SU-DHL-6 (cell line): Measurements from ENCODE around the gene DAAM1.

Experiments used
- H2AFZ ChIP-seq: fragments of 200-600 bp; sonication (generic); 2 replicates; pipeline ENCODE4 v1.6.1; 2014; ENCODE audit warnings: low read depth, mild to moderate bottlenecking, moderate library complexity, mixed read lengths, antibody characterized with exemption, low read length; ENCODE audit not compliant: severe bottlenecking
- H3F3A ChIP-seq: fragments of 200-600 bp; shearing (Covaris generic); 2 replicates; pipeline ENCODE4 v1.6.0; 2016; ENCODE audit warnings: antibody characterized with exemption, mild to moderate bottlenecking; ENCODE audit not compliant: insufficient read depth
- H3K27ac ChIP-seq: fragments of 200-600 bp; sonication (generic); 2 replicates; pipeline ENCODE4 v1.5.1; 2016; ENCODE audit warnings: low read depth, mild to moderate bottlenecking, low read length, moderate library complexity, mixed read lengths
- H3K27me3 ChIP-seq: fragments of 200-600 bp; sonication (generic), shearing (Covaris generic); 2 replicates; pipeline ENCODE4 v1.6.0; 2014; ENCODE audit warnings: mild to moderate bottlenecking, low read length
- H3K36me3 ChIP-seq: fragments of 200-600 bp; sonication (generic); 2 replicates; pipeline ENCODE4 v1.6.1; 2014; ENCODE audit warnings: mild to moderate bottlenecking, low read length, mixed read lengths
- H3K4me2 ChIP-seq: fragments of 300-600, 200-600 bp; shearing (Covaris generic), sonication (generic); 2 replicates; pipeline ENCODE4 v1.6.0; 2014; ENCODE audit warnings: low read length, low read depth, mild to moderate bottlenecking; ENCODE audit not compliant: poor library complexity, severe bottlenecking
- H3K4me3 ChIP-seq: fragments of 200-600 bp; sonication (generic); 2 replicates; pipeline ENCODE4 v1.5.1; 2014; ENCODE audit warnings: antibody characterized with exemption, low read length, mild to moderate bottlenecking, mixed read lengths; ENCODE audit not compliant: insufficient read depth, poor library complexity, severe bottlenecking
- H3K79me2 ChIP-seq: fragments of 200-600 bp; sonication (generic); 2 replicates; pipeline ENCODE4 v1.6.1; 2014; ENCODE audit warnings: mild to moderate bottlenecking, low read length, moderate library complexity; ENCODE audit not compliant: insufficient read depth
- H3K9ac ChIP-seq: fragments of 200-600 bp; sonication (generic); 2 replicates; pipeline ENCODE4 v1.7.0; 2014; ENCODE audit warnings: mild to moderate bottlenecking, low read length
- H3K9me2 ChIP-seq: fragments of 200-600 bp; sonication (generic); replicated peaks from 2 replicates; pipeline ENCODE4 v1.6.1; 2014; ENCODE audit warnings: low read length; ENCODE audit not compliant: insufficient read depth
- H3K9me3 ChIP-seq: fragments of 200-600 bp; sonication (generic); 2 replicates; pipeline ENCODE4 v1.6.1; 2014; ENCODE audit warnings: low read length, mixed read lengths; ENCODE audit not compliant: insufficient read depth
- H4K20me1 ChIP-seq: fragments of 200-600 bp; sonication (generic); 2 replicates; pipeline ENCODE4 v1.6.1; 2014; ENCODE audit warnings: low read depth, mild to moderate bottlenecking, antibody characterized with exemption, low read length, moderate library complexity, mixed read lengths
- EZH2phosphoT487 ChIP-seq: fragments of 200-600 bp; sonication (generic), shearing (Covaris generic); conservative IDR thresholded peaks from 2 replicates; pipeline ENCODE4 v1.6.1; 2018; ENCODE audit warnings: mild to moderate bottlenecking, antibody characterized with exemption, low read length, moderate library complexity, mixed read lengths
- TF ChIP-seq, protein P1 (sequence below): fragments of 200-600 bp; sonication (generic); IDR thresholded peaks from one replicate; pipeline ENCODE4 v1.5.1; 2017; ENCODE audit warnings: antibody characterized with exemption, mild to moderate bottlenecking, low read length, moderate library complexity; ENCODE audit not compliant: insufficient read depth, poor library complexity, severe bottlenecking

Gene DAAM1

DNA sequence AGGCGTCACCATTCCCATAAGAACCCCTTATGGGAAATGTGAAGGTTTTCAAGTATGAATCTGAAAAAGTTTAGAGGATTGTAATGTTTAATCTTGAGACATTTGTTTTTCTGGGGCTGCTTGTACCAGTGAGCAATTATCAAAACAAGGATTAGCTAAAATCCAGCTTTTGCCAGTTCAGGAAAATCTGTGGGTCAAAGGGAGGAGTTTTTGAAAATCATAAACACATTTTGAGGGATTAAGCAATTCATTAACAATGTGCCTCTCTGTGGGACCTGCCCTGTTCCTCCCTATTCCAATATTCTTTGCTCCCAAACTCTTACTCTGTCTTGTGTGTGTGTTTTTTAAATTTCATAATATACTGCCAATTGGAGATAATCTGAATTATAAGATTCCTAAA lies 11.7 kb upstream of the DAAM1 start:
- Histone ChIP-seq H3K4me3 (no peak overlapping the region), H3K27ac (no peak overlapping the region), H3K79me2 (no peaks in the 10 kb centered on the region), H3K4me2 (no peak overlapping the region), H3K9ac (no peak overlapping the region), H3K36me3 (no peaks in the 10 kb centered on the region), H2AFZ (no peak overlapping the region), H4K20me1 (no peaks in the 10 kb centered on the region), H3K9me2 (no peaks in the 10 kb centered on the region), H3K9me3 (no peaks in the 10 kb centered on the region), H3K27me3 (no peaks in the 10 kb centered on the region), H3F3A (no peaks in the 10 kb centered on the region)
- TF ChIP-seq EZH2phosphoT487: no peak
- TF ChIP-seq, protein P1, sequence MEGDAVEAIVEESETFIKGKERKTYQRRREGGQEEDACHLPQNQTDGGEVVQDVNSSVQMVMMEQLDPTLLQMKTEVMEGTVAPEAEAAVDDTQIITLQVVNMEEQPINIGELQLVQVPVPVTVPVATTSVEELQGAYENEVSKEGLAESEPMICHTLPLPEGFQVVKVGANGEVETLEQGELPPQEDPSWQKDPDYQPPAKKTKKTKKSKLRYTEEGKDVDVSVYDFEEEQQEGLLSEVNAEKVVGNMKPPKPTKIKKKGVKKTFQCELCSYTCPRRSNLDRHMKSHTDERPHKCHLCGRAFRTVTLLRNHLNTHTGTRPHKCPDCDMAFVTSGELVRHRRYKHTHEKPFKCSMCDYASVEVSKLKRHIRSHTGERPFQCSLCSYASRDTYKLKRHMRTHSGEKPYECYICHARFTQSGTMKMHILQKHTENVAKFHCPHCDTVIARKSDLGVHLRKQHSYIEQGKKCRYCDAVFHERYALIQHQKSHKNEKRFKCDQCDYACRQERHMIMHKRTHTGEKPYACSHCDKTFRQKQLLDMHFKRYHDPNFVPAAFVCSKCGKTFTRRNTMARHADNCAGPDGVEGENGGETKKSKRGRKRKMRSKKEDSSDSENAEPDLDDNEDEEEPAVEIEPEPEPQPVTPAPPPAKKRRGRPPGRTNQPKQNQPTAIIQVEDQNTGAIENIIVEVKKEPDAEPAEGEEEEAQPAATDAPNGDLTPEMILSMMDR: no peak

DNA sequence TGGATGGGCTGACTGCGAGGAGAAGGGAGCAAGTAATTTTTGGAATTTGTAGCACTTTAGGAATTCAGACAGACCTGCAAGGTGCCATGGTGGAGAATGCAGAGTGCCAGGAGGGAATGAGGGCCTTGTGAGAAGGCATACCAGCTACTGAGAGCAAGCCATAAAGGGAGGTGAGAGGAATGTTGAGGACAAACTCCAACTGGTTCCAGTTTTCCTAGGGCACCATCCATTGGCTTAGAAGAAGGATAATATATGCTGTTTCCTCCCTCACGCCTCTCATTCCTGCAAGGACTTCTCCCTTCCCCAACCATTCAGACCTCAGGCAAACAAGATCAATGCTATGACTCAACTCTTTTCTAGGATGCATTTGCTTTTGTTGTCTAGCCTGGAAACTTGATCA lies 11.2 kb upstream of the DAAM1 start:
- no peaks in the 10 kb centered on the region for H3K9me2 ChIP-seq
- H3K4me2 ChIP-seq: no peak overlapping the region

DNA sequence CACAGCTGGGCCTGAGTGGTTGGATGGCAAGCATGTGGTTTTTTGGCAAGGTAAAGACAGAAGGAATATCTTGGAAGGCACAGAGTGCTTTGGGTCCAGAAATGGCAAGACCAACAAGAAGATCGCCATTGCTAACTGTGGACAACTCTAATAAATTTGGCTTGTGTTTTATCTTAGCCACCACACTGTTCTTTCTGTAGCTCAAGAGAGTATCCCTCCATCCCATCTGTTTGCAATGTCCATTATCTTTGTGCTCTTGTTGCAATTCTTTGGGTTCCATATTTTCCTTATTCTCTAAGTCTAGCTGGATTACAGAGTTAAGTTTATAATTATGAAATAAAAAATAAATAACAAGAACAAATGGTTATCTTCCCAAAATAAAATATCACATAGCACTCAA lies 6.7 kb upstream of the DAAM1 start:
- H3F3A ChIP-seq: no peaks in the 10 kb centered on the region
- no peaks in the 10 kb centered on the region for H3K36me3 ChIP-seq
- no peaks in the 10 kb centered on the region for H4K20me1 ChIP-seq
- no peak overlapping the region for H2AFZ ChIP-seq
- TF ChIP-seq EZH2phosphoT487: no peak
- TF ChIP-seq, protein P1: no peak
- H3K27me3 ChIP-seq: no peaks in the 10 kb centered on the region
- no peak overlapping the region for H3K4me2 ChIP-seq
- H3K9me3 ChIP-seq: no peaks in the 10 kb centered on the region
- H3K79me2 ChIP-seq: no peaks in the 10 kb centered on the region
- no peak overlapping the region for H3K27ac ChIP-seq
- no peaks in the 10 kb centered on the region for H3K9me2 ChIP-seq
- H3K9ac ChIP-seq: no peak overlapping the region
- no peak overlapping the region for H3K4me3 ChIP-seq

More for the DNA sequence above, 11.2 kb upstream of the DAAM1 start:
- Histone ChIP-seq H3K9ac (no peak overlapping the region), H3K27me3 (no peaks in the 10 kb centered on the region), H3K9me3 (no peaks in the 10 kb centered on the region), H2AFZ (no peak overlapping the region), H3F3A (no peaks in the 10 kb centered on the region), H3K36me3 (no peaks in the 10 kb centered on the region), H3K27ac (no peak overlapping the region), H3K79me2 (no peaks in the 10 kb centered on the region), H3K4me3 (no peak overlapping the region), H4K20me1 (no peaks in the 10 kb centered on the region)
- TF ChIP-seq, protein P1: no peak
- TF ChIP-seq EZH2phosphoT487: no peak

DNA sequence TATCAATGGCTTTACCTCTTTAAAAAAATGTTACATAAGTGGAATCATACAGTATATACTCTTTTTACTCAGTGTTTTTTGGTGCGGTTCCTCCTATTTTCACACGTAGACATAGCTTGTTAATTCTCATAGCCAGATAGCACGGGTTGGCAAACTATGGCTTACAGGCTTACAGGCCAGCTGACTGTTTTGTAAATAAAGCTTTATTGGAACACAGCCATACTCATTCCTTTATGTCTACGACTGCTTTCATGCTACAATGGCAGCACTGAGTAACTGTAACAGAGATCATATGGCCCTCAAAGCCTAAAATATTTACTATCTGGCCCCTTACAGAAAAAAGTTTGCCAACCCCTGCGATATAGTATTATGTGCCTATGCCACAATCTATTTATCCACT lies 5.8 kb upstream of the DAAM1 start:
- no peaks in the 10 kb centered on the region for H3K9me3 ChIP-seq
- no peak overlapping the region for H2AFZ ChIP-seq
- H3K27ac ChIP-seq: no peak overlapping the region
- no peaks in the 10 kb centered on the region for H3F3A ChIP-seq
- no peaks in the 10 kb centered on the region for H3K79me2 ChIP-seq
- TF ChIP-seq EZH2phosphoT487: no peak
- TF ChIP-seq, protein P1: no peak
- H3K4me2 ChIP-seq: no peak overlapping the region
- no peaks in the 10 kb centered on the region for H3K9me2 ChIP-seq
- H3K27me3 ChIP-seq: no peaks in the 10 kb centered on the region
- H3K9ac ChIP-seq: no peak overlapping the region
- no peaks in the 10 kb centered on the region for H4K20me1 ChIP-seq
- no peak overlapping the region for H3K4me3 ChIP-seq
- no peaks in the 10 kb centered on the region for H3K36me3 ChIP-seq
